Hippocampal formation (tissue), 2 donors: Measurements from ENCODE around the gene FNDC3B.

Experiments used
- DNase-seq, 2 donors: peaks; one replicate each; lab custom pipeline; 2025; lab: John Stamatoyannopoulos, UW

Gene FNDC3B

DNA sequence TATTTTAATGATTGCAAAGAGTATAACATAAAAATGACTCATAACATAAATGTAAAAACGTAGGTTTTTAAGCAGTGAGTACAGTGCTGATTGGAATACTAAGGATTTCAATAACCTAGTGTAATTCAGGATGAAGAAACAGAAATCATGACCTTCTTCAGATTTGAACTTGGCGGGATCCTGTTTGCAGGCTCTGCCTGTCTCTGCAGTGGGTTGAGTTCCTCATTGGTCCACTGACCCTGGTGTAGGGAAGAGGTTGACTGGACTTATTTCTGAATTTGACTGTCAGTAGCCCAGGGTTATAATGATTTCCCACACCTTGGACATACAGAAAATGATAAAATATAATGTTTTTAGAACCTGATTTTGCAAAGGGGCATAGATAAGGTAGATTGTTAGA lies 171.7 kb downstream of the FNDC3B start:
- no peak for DNase-seq

GRCh38 chr3:172213200-172213599 lies 173.8 kb downstream of the FNDC3B start:
- DNase-seq = no peak

GRCh38 chr3:172213904-172214303 lies 174.5 kb downstream of the FNDC3B start:
- DNase-seq = no peak

DNA sequence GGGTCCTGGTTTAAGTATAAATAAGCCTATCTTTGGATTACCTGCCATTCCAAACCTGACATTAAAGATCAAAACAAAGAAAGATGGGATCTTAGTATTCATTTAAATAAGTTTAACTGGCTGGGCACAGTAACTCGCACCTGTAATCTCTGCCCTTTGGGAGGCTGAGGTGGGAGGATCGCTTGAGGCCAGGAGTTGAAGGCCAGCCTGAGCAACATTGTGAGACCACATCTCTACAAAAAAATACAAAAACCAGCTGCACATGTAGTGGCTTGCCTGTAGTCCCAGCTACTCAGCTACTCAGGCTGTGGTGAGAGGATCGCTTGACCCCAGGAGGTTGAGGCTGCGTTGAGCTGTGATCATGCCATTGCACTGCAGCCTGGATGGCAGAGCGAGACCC lies 176.9 kb downstream of the FNDC3B start:
- DNase-seq = no peak

GRCh38 chr3:172216911-172217310 lies 177.5 kb downstream of the FNDC3B start:
- no peak for DNase-seq

- no peak for DNase-seq
These were observed 178.5 kb downstream of the FNDC3B start for GRCh38 chr3:172217877-172218276.

- DNase-seq = no peak
These were observed 179.3 kb downstream of the FNDC3B start for GRCh38 chr3:172218350-172219323.

DNA sequence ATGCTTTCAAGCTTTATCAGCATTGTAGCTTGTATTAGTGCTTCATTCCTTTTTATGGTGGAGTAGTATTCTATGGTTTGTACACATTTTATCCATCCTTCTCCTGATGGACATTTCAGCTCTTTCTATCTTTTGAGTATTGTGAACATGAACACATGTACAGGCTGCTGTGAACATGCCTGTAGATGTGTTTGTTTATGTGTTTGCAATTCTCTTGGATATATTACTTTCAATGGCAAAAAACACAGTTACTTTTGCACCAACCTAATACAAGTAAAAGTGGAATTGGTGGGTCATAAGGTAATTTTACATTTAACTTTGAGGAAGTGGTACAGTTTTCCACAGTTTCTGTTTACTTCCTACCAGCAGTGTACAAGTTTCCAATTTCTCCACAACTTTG lies 180.4 kb downstream of the FNDC3B start:
- DNase-seq = no peak

- no peak for DNase-seq
These were observed 182.2 kb downstream of the FNDC3B start for GRCh38 chr3:172221547-172221946.

DNA sequence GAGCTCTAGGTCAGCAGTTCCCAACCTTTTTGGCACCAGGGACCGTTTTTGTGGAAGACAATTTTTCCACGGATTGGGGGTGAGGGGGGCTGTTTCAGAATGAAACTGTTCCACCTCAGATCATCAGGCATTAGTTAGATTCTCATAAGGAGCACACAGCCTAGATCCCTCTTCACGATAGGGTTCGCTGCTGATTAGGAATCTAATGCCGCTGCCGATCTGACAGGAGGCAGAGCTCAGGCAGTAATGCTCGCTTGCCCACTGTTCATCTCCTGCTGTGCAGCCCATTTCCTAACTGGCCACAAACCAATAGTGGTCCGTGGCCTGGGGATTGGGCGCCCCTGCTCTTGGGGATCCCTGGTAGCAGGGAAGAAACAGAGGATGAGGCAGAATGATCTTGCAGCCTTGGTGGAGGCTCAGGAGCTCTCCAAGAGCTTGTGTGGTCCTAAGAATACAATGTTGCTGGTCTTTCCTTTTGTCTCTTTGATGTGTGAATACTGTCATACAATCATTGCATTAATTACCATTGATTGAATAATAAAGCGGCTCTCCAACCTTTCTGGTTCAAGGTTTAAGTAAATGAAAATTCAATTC lies 183.2 kb downstream of the FNDC3B start:
- DNase-seq = no peak

GRCh38 chr3:172223870-172224269 lies 184.5 kb downstream of the FNDC3B start:
- no peak for DNase-seq

- no peak for DNase-seq
These were observed 185.3 kb downstream of the FNDC3B start for GRCh38 chr3:172224560-172225214.

GRCh38 chr3:172225215-172225707 lies 185.9 kb downstream of the FNDC3B start:
- DNase-seq = no peak

GRCh38 chr3:172226831-172227230 lies 187.5 kb downstream of the FNDC3B start:
- no peak for DNase-seq

DNA sequence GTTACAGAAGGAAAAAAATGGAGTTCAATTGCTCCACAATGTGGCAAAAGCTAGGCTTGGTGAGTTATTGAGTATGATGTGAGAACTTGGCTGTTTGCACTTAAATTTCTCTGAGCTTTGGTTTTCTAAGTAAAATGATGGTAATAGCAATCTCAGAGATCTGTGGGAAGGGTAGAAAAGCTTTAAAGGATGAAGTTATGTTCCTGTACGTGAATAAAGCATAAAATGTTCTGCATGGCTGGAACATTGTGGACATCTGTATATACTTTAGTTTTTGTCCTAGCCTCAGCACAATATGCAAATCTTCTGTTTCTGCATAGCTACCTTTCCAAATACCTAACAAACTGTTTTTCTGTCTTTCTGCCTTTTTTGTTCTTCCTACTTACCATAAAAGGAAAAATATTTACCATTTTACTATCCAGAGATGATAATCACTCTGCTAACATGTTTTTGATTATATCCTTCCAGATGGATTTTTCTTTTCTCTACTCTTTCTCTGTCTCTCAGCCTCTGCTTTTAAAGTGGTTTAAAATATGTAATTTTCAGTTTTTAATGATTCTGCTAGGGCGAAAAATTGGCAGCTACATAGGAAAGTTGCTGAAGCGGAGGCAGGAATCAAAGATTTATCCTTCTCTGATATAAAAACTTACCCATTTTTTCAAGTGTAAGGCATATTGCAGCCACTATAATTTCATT lies 188.1 kb downstream of the FNDC3B start:
- DNase-seq = no peak

- DNase-seq = no peak
These were observed 188.6 kb downstream of the FNDC3B start for GRCh38 chr3:172228036-172228415.

GRCh38 chr3:172229462-172229861 lies 190.1 kb downstream of the FNDC3B start:
- DNase-seq = no peak

DNA sequence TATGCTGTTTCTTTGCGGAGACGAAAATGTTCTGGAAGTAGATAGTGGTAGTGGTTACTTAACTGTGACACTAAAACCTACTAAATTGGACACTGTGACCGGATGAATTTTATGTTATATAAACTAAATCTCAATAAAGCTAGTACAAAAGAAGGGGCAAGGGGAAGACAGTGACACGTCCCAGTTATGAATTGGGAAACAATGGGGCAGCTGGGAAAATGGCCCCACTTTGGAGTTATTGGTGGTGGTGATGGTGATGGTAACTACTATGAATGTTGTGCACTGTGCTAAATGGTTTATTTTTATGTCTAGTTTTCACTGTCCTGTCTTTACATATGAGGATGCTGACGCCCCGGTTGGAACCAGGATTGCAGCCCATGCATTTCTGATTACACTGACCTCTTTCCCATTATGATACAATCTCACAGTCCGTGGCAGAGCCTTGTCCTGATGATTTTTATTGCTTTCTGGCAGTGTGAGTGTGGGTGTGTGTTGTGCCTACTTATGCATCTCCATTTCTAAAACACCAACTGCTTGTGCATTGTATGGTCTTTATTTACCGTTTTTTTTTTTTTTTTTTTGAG lies 192.0 kb downstream of the FNDC3B start:
- no peak for DNase-seq

DNA sequence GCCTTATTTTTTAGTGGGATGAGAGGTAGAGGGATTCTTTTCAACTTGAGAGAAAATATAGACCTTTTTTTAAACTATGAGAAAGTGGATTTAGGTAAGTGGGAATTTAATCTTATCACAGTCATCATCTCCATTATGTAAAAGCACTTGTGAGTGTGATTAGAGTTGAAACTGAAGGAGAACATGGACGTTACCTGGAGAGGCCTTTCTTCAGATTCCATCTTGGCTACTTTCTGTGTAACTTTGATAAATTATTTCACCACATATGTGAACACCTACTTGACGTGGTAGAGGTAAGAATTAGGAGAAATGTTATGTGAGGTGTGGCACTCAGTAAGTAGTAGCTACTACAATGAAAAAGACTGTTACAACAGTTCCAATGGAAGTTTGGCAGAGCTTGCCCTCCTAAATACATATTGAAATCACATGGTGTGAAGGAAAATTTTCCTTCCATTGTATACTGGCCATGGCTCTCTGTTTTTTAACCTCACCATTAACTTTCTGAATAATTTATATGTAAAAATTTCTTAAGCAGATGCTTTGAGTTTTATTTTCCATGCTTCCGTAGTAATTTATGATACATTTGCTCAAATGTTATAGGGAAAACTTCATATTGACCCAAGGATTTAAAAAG lies 193.3 kb downstream of the FNDC3B start:
- DNase-seq = no peak

GRCh38 chr3:172233474-172234277 lies 194.3 kb downstream of the FNDC3B start:
- DNase-seq = no peak
